GM18498 (cell line): ENCODE measurements around the gene DNAJC12.
A peak's percentile ranks its signal among the peaks of the same experiment; 100 is the strongest.
"Not testable (repeated sequence)": the region's sequence is repeated elsewhere in the genome, so short reads cannot be mapped to it uniquely, and the experiment has no call there.

Source experiments
- ATAC-seq: cut with Tn5 transposase; IDR thresholded peaks from one replicate; pipeline ENCODE4 v1.9.1; 2021; ENCODE audit warnings: mild to moderate bottlenecking, moderate library complexity; ENCODE audit not compliant: unreplicated experiment

Gene DNAJC12

GRCh38 chr10:67794256-67794655, 43.7 kb downstream of the DNAJC12 start:
- ATAC-seq = no peak

DNA sequence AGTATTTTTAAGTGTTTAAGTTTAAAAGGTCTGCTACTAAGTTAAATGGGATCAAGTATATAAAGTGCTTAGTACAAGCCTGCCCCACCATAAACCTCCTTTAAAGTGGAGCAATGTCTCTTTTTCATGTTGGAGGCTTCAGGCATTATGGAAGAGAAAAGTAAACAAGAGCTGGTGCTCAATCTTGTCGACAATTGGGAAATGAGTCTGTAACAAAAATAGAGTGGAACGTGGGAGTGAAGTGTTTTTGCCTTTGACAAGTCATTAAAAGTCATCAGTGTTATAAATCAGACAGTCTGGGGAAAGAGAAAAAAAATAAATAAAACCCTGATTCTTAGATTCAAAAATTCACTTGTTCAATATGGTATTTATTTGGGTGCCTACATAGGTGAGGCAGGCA, 44.7 kb downstream of the DNAJC12 start:
- no peak for ATAC-seq

GRCh38 chr10:67792653-67793052, 45.3 kb downstream of the DNAJC12 start:
- no peak for ATAC-seq

DNA sequence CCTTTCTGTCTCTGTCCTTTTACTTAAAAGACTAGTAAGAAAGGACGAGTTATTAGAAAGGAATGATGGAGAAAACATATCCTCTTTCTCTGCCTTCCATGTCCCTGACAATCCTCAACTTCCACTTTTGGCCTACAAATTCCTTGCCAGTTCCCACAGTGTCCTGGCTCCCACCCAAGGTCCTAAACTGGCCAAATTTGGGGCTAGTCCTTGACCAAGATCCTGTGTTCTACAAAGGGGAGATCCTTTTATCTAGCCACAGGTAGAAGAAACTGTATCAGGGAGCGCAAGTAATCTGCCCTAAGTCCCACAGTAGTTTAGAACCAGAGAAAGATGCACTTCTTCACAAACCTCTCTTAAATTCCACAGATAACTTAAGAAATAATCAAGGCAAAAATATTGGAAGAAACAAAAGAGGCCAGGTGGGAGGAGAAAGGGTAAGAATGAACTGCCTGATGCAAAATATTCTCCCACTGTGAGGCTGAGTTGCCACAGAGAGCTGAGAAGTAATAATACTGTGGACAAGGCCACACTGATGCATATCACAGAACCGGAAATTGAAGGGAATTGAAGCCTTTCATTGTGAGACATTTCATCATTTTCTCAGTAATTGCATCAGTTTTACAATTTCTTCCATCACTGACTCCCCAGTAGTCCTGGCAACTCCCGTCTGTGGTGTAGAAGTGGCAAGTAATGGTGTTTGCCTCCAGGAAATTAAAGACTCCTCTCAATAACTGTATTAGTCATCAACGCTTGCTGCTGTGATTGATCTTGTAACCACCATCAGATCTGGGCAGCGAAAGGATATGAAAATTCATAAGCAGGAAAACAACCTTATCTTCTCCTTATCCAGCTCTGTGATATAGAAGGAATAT, 47.2 kb downstream of the DNAJC12 start:
- peak; percentile 56 for ATAC-seq

DNA sequence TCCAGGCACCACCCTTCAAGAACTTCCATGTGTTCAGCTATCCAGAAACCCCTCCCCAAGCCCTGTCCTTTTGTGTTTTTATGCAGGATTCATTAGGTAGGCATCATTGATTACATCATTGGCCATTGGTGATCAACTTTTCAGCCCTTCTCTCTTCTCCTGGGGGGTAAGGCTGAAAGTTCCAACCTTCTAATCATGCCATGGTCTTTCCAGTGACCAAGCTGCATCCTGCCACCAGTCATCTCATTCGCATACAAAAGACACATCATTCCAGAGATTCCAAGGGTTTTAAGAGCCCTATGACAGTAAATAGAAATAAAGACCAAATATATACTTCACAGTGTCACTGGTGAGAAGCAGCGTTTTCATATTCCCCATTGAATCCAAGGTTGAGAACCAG, 48.2 kb downstream of the DNAJC12 start:
- no peak for ATAC-seq

- ATAC-seq = peak; percentile 66
Measured at GRCh38 chr10:67788028-67788886, 49.7 kb downstream of the DNAJC12 start.

DNA sequence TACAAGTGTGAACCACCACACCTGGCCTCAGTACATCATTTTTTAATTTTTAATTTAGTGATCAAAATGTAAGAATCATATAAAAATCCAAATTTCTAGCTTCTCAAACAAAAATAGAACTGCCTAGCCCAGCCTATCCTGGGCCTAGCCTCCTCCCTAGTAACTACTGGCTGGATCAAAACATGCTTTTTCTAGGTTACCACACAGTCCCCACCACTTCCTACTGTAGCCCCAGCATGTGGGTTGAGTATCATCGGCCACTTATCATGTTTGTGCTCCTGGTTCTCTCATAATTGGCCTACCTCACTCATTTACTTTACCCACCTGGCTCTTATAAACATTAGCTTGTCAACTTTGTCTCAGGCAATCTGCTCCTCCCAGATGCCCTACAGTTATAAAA, 52.9 kb downstream of the DNAJC12 start:
- no peak for ATAC-seq

GRCh38 chr10:67784474-67784873, 53.5 kb downstream of the DNAJC12 start:
- no peak for ATAC-seq

GRCh38 chr10:67783606-67784294, 54.2 kb downstream of the DNAJC12 start:
- ATAC-seq = peak; percentile 49

- no peak for ATAC-seq
Measured at GRCh38 chr10:67782530-67782929, 55.5 kb downstream of the DNAJC12 start.

- ATAC-seq = peak; percentile 83
Measured at GRCh38 chr10:67780759-67781538, 57.0 kb downstream of the DNAJC12 start.

- not testable (repeated sequence) for ATAC-seq
Measured at GRCh38 chr10:67780204-67780621, 57.8 kb downstream of the DNAJC12 start.

DNA sequence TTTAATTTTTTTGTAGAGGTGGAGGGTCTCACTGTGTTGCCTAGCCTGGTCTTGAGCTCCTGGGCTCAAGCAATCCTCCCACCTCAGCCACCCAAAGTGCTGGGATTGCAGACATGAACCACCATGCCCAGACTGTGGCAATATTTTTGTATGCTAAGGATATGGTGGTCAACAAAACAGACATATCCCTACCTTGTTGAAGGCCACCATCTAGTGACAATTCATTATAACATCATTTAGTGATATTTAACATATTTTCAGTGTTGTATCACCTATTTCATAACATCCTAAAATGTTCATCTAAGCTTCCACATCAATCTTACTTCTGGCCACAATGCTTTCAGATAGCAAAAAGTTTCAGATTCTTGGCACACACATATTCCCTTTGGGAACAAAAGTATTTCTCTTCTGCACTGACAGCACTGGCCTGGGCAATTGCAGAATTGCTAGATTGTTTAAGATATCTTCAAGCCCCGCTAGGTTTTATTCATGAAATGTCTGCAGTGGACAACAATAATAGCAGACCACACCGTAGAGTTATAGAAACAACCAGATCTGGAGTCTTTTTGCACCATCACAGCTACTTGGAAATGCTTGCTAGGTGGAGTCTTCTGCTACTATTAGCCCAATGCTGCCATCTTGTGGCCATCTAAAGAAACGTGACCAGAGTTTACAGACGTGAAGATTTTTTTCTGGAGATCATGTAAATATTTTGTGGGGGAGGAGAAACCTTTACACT, 58.4 kb downstream of the DNAJC12 start:
- peak; percentile 45 for ATAC-seq

- ATAC-seq = no peak
Measured at GRCh38 chr10:67776371-67776770, 61.6 kb downstream of the DNAJC12 start.

DNA sequence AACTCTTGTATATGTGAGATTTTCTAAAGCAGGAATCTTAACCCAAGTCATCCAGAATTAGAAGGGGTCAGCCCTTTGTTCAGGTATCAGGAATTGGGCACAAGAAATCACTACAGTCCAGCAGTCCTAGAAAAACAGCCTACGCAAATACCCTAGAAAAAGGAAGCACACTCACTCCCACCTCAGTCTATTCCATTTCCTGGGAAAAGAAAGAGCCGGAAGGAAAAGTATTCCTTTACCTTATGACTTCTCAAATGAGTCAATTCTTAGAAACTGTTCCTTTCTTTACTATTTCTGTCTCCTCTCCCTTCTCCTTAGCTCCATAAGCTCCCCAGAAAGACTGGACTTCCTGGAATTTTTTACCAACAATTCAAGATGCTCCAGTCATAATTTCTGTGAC, 62.7 kb downstream of the DNAJC12 start:
- ATAC-seq = no peak

DNA sequence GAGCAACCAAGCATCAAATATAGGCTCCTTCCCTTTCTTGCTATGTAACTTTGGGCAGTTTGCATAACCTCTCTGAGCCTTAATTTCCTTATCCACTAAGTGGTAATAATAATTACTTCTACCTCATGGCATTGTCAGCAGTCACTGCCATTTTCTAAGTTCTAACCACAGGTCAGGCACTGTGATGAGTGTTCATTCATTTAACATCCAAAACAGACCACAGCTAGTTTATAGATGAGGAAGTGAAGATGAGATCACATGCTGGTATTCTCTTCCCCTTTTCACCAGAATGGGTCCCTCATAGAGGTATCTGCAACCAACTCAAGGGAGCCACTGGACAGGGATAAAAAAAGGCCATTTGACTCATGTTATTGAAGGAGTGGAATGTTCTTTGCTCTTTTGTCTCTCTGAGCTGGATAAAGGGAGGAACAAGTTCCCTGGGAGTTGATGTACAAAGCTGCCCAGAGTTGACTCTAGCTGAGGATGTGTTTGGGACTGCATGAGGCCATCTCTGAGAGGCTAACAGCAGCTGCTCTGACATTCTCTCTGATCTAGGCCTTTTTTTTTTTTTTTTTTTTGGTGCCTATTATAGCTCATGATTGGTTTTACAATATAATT, 65.0 kb downstream of the DNAJC12 start:
- ATAC-seq = peak; percentile 95

GRCh38 chr10:67772151-67772550, 65.8 kb downstream of the DNAJC12 start:
- no peak for ATAC-seq

GRCh38 chr10:67771200-67771599, 66.8 kb downstream of the DNAJC12 start:
- peak; percentile 6 for ATAC-seq

- peak; percentile 67 for ATAC-seq
Measured at GRCh38 chr10:67770537-67770936, 67.5 kb downstream of the DNAJC12 start.
